Daoy (cell line): Measurements from ENCODE around the gene NNT. TPM values are rescaled to one million over a fixed set of nuclear protein-coding genes. Genes with fewer than 3 reads are reported as not detected.
"Not testable (repeated sequence)": the region's sequence is repeated elsewhere in the genome, so short reads cannot be mapped to it uniquely, and the experiment has no call there.

Experiments
- DNase-seq: peaks from one replicate; pipeline ENCODE4 v3.0.0-alpha.2; 2015; ENCODE audit warnings: low read depth
- total RNA-seq: library from RNA; depleted of rRNA; stranded (reverse); fragments of >200 nt; shearing (Covaris generic); gene quantifications from 2 replicates; pipeline ENCODE4 v1.2.3, GENCODE V29; 2014; rRNA removed

Gene NNT
- total RNA-seq, result 16.1 and 17.2 TPM in 2 replicates

GRCh38 chr5:43602461-43603343, at the start of gene NNT:
NNT (plus strand) TSS chr5:43603180; CDS start chr5:43609196, 6,016 bp downstream.
- DNase-seq, result peak; percentile 74

- no peak for DNase-seq
Observed at GRCh38 chr5:43553381-43553780, 49.6 kb upstream of the NNT start.

GRCh38 chr5:43554497-43554896, 48.5 kb upstream of the NNT start:
- no peak for DNase-seq

GRCh38 chr5:43555895-43556606, 46.9 kb upstream of the NNT start:
- DNase-seq, result peak; percentile 56

GRCh38 chr5:43556607-43556856, 46.4 kb upstream of the NNT start:
- not testable (repeated sequence) for DNase-seq

- peak; percentile 89 for DNase-seq
Observed at GRCh38 chr5:43556857-43557542, 46.0 kb upstream of the NNT start, which contains the start of gene PAIP1. PAIP1 (minus strand) TSS chr5:43557077; CDS start chr5:43556846, 231 bp downstream.

- peak; percentile 17 for DNase-seq
Observed at GRCh38 chr5:43560128-43560527, 42.9 kb upstream of the NNT start.

GRCh38 chr5:43561356-43561755, 41.6 kb upstream of the NNT start:
- DNase-seq, result no peak

GRCh38 chr5:43563321-43563720, 39.7 kb upstream of the NNT start:
- DNase-seq, result no peak

- no peak for DNase-seq
Observed at GRCh38 chr5:43564289-43564850, 38.6 kb upstream of the NNT start.

- no peak for DNase-seq
Observed at GRCh38 chr5:43565043-43565442, 37.9 kb upstream of the NNT start.

- no peak for DNase-seq
Observed at GRCh38 chr5:43567967-43568366, 35.0 kb upstream of the NNT start.

GRCh38 chr5:43569236-43569746, 33.7 kb upstream of the NNT start:
- DNase-seq, result no peak

GRCh38 chr5:43570450-43571158, 32.4 kb upstream of the NNT start:
- DNase-seq, result no peak

- peak; percentile 4 for DNase-seq
Observed at GRCh38 chr5:43571237-43571636, 31.7 kb upstream of the NNT start.

- no peak for DNase-seq
Observed at GRCh38 chr5:43572357-43572756, 30.6 kb upstream of the NNT start.

GRCh38 chr5:43573058-43573457, 29.9 kb upstream of the NNT start:
- peak; percentile 3 for DNase-seq

GRCh38 chr5:43580402-43581210, 22.4 kb upstream of the NNT start:
- not testable (repeated sequence) for DNase-seq

- no peak for DNase-seq
Observed at GRCh38 chr5:43581398-43581797, 21.6 kb upstream of the NNT start.
